Smooth muscle cell (in vitro differentiated cells): Measurements from ENCODE around the gene FCHSD1. TPM values are rescaled to one million over a fixed set of nuclear protein-coding genes. Genes with fewer than 3 reads are reported as not detected.

ENCODE experiments used
- DNase-seq: peaks from one replicate; lab custom pipeline; 2025; ENCODE audit not compliant: unreplicated experiment; lab: John Stamatoyannopoulos, UW
- H2AFZ ChIP-seq: fragments of 200-600 bp; sonication (generic); 2 replicates; pipeline ENCODE4 v1.6.0; 2016; ENCODE audit warnings: antibody characterized with exemption, low read depth, mild to moderate bottlenecking
- H3F3A ChIP-seq: fragments of 200-600 bp; sonication (generic); 2 replicates; pipeline ENCODE4 v1.6.0; 2017; ENCODE audit warnings: antibody characterized with exemption, low read depth
- H3K27ac ChIP-seq: fragments of 200-600 bp; sonication (generic); 2 replicates; pipeline ENCODE4 v1.5.1; 2016; ENCODE audit warnings: low read depth, mild to moderate bottlenecking
- H3K27me3 ChIP-seq: fragments of 200-600 bp; sonication (generic); 2 replicates; pipeline ENCODE4 v1.6.1; 2016; ENCODE audit warnings: low read depth, mild to moderate bottlenecking
- H3K36me3 ChIP-seq: fragments of 200-600 bp; sonication (generic); 2 replicates; pipeline ENCODE4 v1.5.1; 2016; ENCODE audit warnings: low read depth
- H3K4me1 ChIP-seq: fragments of 200-600 bp; sonication (generic); 2 replicates; pipeline ENCODE4 v1.5.1; 2016; ENCODE audit warnings: low read depth
- H3K4me2 ChIP-seq: fragments of 200-600 bp; sonication (generic); 2 replicates; pipeline ENCODE4 v1.6.0; 2016; ENCODE audit warnings: mild to moderate bottlenecking
- H3K4me3 ChIP-seq: fragments of 200-600 bp; sonication (generic); 2 replicates; pipeline ENCODE4 v1.5.1; 2016; ENCODE audit warnings: mild to moderate bottlenecking
- H3K79me2 ChIP-seq: fragments of 200-600 bp; sonication (generic); 2 replicates; pipeline ENCODE4 v1.6.0; 2016; ENCODE audit warnings: low read depth, mild to moderate bottlenecking
- H3K9ac ChIP-seq: fragments of 200-600 bp; sonication (generic); 2 replicates; pipeline ENCODE4 v1.6.0; 2016; ENCODE audit warnings: low read depth
- H3K9me3 ChIP-seq: fragments of 200-600 bp; sonication (generic); replicated peaks from 2 replicates; pipeline ENCODE4 v1.5.1; 2016; ENCODE audit warnings: low read depth
- H4K20me1 ChIP-seq: fragments of 200-600 bp; sonication (generic); 2 replicates; pipeline ENCODE4 v1.6.0; 2016; ENCODE audit warnings: low read depth
- CTCF ChIP-seq: fragments of 200-600 bp; sonication (generic); IDR thresholded peaks from 2 replicates; pipeline ENCODE4 v1.5.1; 2017; ENCODE audit warnings: borderline replicate concordance, mild to moderate bottlenecking, antibody characterized with exemption; ENCODE audit not compliant: insufficient read depth, poor library complexity, severe bottlenecking
- WGBS: methylation state at CpG from one replicate; pipeline ENCODE4 v1.1.7; 2016; ENCODE audit warnings: low lambda C conversion rate; 5-methylcytosine and 5-hydroxymethylcytosine counted together
- polyA plus RNA-seq: library from polyadenylated mRNA; unstranded; fragments of >200 nt; fragmentation: Nextera tagmentation; extraction: Ambion mirVana; gene quantifications from 2 replicates; pipeline ENCODE4 v1.2.1, GENCODE V29; 2016
- total RNA-seq: library from RNA; depleted of rRNA; stranded (reverse); fragments of >200 nt; gene quantifications from 2 replicates; pipeline ENCODE4 v1.2.3, GENCODE V29; 2014

The FCHSD1 gene
- total and polyA plus RNA-seq, 2 experiments from 2014 or later: 15.7 to 16.4 TPM

- Histone ChIP-seq H3F3A (no peaks in the 10 kb centered on the region), H3K9ac (no peak overlapping the region), H3K36me3 (no peaks in the 10 kb centered on the region), H3K9me3 (no peaks in the 10 kb centered on the region), H3K4me3 (no peak overlapping the region), H2AFZ (no peak overlapping the region), H3K4me2 (no peak overlapping the region), H3K79me2 (no peaks in the 10 kb centered on the region), H3K27me3 (no peaks in the 10 kb centered on the region), H3K4me1 (no peaks in the 10 kb centered on the region), H4K20me1 (no peaks in the 10 kb centered on the region), H3K27ac (no peak overlapping the region)
- TF ChIP-seq CTCF: no peak
- WGBS: 90% methylated on average over 16 of the region's 19 CpGs
- no peak for DNase-seq
These were observed 21.9 kb upstream of the FCHSD1 start for GRCh38 chr5:141672841-141673813.

- DNase-seq: no peak
- H3K27me3 ChIP-seq: no peaks in the 10 kb centered on the region
- no peak overlapping the region for H2AFZ ChIP-seq
- H3K36me3 ChIP-seq: no peaks in the 10 kb centered on the region
- H3K9ac ChIP-seq: no peak overlapping the region
- no peaks in the 10 kb centered on the region for H3K4me1 ChIP-seq
- H3K4me2 ChIP-seq: no peak overlapping the region
- H3F3A ChIP-seq: no peaks in the 10 kb centered on the region
- TF ChIP-seq CTCF: no peak
- H3K27ac ChIP-seq: no peak overlapping the region
- no peak overlapping the region for H3K4me3 ChIP-seq
- H3K79me2 ChIP-seq: no peaks in the 10 kb centered on the region
- H3K9me3 ChIP-seq: no peaks in the 10 kb centered on the region
- no peaks in the 10 kb centered on the region for H4K20me1 ChIP-seq
- 99% methylated on average over 23 of the region's 23 CpGs for whole genome bisulfite sequencing
These were observed 21.0 kb upstream of the FCHSD1 start for GRCh38 chr5:141672071-141672840.

- H3K9me3 ChIP-seq: no peaks in the 10 kb centered on the region
- H3K4me2 ChIP-seq: no peak overlapping the region
- no peak overlapping the region for H3K4me3 ChIP-seq
- peak overlapping the region; percentile 15 for H3K9ac ChIP-seq
- no peaks in the 10 kb centered on the region for H3K27me3 ChIP-seq
- 76% methylated on average over 4 of the region's 4 CpGs for WGBS
- no peak for TF ChIP-seq CTCF
- no peaks in the 10 kb centered on the region for H3F3A ChIP-seq
- no peaks in the 10 kb centered on the region for H3K36me3 ChIP-seq
- no peak for DNase-seq
- no peak overlapping the region for H2AFZ ChIP-seq
- H3K4me1 ChIP-seq: no peaks in the 10 kb centered on the region
- H4K20me1 ChIP-seq: no peaks in the 10 kb centered on the region
- H3K79me2 ChIP-seq: no peaks in the 10 kb centered on the region
- H3K27ac ChIP-seq: peak overlapping the region; percentile 77
These were observed 18.3 kb upstream of the FCHSD1 start for GRCh38 chr5:141669520-141669919.
